Measurements from ENCODE around the gene CTNND2. TPM values are rescaled to one million over a fixed set of nuclear protein-coding genes. Genes with fewer than 3 reads are reported as not detected.

Gene CTNND2
- total RNA-seq, 1 donor from 2014 or later: 18.4 TPM

- DNase-seq: no peak
- H3K27ac ChIP-seq (replicated peaks): no peak overlapping the region
- no peaks in the 10 kb centered on the region for H3K9me3 ChIP-seq (replicated peaks)
- no peaks in the 10 kb centered on the region for H3K27me3 ChIP-seq (ENCODE audit: low read depth)
- H3K36me3 ChIP-seq: no peaks in the 10 kb centered on the region
- H3K4me1 ChIP-seq: no peaks in the 10 kb centered on the region
- TF ChIP-seq CTCF (IDR thresholded peaks at IDR 0.05; ENCODE audit: borderline replicate concordance): no peak
- intact Hi-C loops (cut with micrococcal nuclease): no loop called here
- H3K4me3 ChIP-seq: no peak overlapping the region
These were observed 389.4 kb downstream of the CTNND2 start for GRCh38 chr5:11514705-11515432.

GRCh38 chr5:11511878-11512277 lies 392.4 kb downstream of the CTNND2 start:
- intact Hi-C loops (cut with micrococcal nuclease): no loop called here
- no peaks in the 10 kb centered on the region for H3K9me3 ChIP-seq (replicated peaks)
- H3K36me3 ChIP-seq: no peaks in the 10 kb centered on the region
- no peak overlapping the region for H3K27ac ChIP-seq (replicated peaks)
- no peaks in the 10 kb centered on the region for H3K4me1 ChIP-seq
- no peaks in the 10 kb centered on the region for H3K27me3 ChIP-seq (ENCODE audit: low read depth)
- DNase-seq: no peak
- TF ChIP-seq CTCF (IDR thresholded peaks at IDR 0.05; ENCODE audit: borderline replicate concordance): no peak
- no peak overlapping the region for H3K4me3 ChIP-seq

GRCh38 chr5:11510889-11511288 lies 393.4 kb downstream of the CTNND2 start:
- no peak for DNase-seq
- no peaks in the 10 kb centered on the region for H3K36me3 ChIP-seq
- no peaks in the 10 kb centered on the region for H3K27me3 ChIP-seq (ENCODE audit: low read depth)
- H3K4me3 ChIP-seq: no peak overlapping the region
- no peak overlapping the region for H3K27ac ChIP-seq (replicated peaks)
- no peaks in the 10 kb centered on the region for H3K4me1 ChIP-seq
- intact Hi-C loops (cut with micrococcal nuclease): no loop called here
- no peaks in the 10 kb centered on the region for H3K9me3 ChIP-seq (replicated peaks)
- TF ChIP-seq CTCF (IDR thresholded peaks at IDR 0.05; ENCODE audit: borderline replicate concordance): no peak

- H3K4me1 ChIP-seq: no peaks in the 10 kb centered on the region
- DNase-seq: no peak
- TF ChIP-seq CTCF (IDR thresholded peaks at IDR 0.05; ENCODE audit: borderline replicate concordance): no peak
- no peaks in the 10 kb centered on the region for H3K36me3 ChIP-seq
- H3K27ac ChIP-seq (replicated peaks): no peak overlapping the region
- intact Hi-C loops (cut with micrococcal nuclease): no loop called here
- H3K9me3 ChIP-seq (replicated peaks): no peaks in the 10 kb centered on the region
- no peaks in the 10 kb centered on the region for H3K27me3 ChIP-seq (ENCODE audit: low read depth)
- no peak overlapping the region for H3K4me3 ChIP-seq
These were observed 394.5 kb downstream of the CTNND2 start for GRCh38 chr5:11509793-11510192.

GRCh38 chr5:11507156-11507910 lies 396.9 kb downstream of the CTNND2 start:
- Histone ChIP-seq H3K36me3 (no peaks in the 10 kb centered on the region), H3K27ac (replicated peaks) (no peak overlapping the region), H3K4me1 (no peaks in the 10 kb centered on the region), H3K27me3 (ENCODE audit: low read depth) (no peaks in the 10 kb centered on the region), H3K9me3 (replicated peaks) (no peaks in the 10 kb centered on the region), H3K4me3 (no peak overlapping the region)
- intact Hi-C loops (cut with micrococcal nuclease): no loop called here
- no peak for DNase-seq
- TF ChIP-seq CTCF (IDR thresholded peaks at IDR 0.05; ENCODE audit: borderline replicate concordance): no peak
